Right cardiac atrium (tissue), 5 donors: Measurements from ENCODE around the gene SULT1A2. TPM values are rescaled to one million over a fixed set of nuclear protein-coding genes. Genes with fewer than 3 reads are reported as not detected.
A peak's percentile ranks its signal among the peaks of the same experiment; 100 is the strongest.
"Not testable (repeated sequence)": the region's sequence is repeated elsewhere in the genome, so short reads cannot be mapped to it uniquely, and the experiment has no call there.

Experiments used
- ATAC-seq, 2 donors: fragments of 200-7000 bp; cut with Tn5 transposase; one replicate each; pipeline versions ENCODE4 v1.8.0 to v1.9.1; 2020; ENCODE audit warnings: moderate library complexity in 2 of 2, mild to moderate bottlenecking in 1 of 2
- DNase-seq, 3 donors: peaks; one replicate each; pipeline ENCODE4 v3.0.0-alpha.2; 2020
- H3K27ac ChIP-seq: one replicate; pipeline ENCODE4 v1.5.1; 2013; ENCODE audit warnings: mild to moderate bottlenecking, low read length, control low read depth, moderate library complexity
- H3K27me3 ChIP-seq: one replicate; pipeline ENCODE4 v1.6.1; 2013; ENCODE audit not compliant: control insufficient read depth, insufficient read depth
- H3K4me1 ChIP-seq: one replicate; pipeline ENCODE4 v1.6.1; 2013; ENCODE audit warnings: low read length; ENCODE audit not compliant: control insufficient read depth, insufficient read depth
- H3K4me3 ChIP-seq: one replicate; pipeline ENCODE4 v1.5.1; 2013; ENCODE audit warnings: low read length, control low read depth
- H3K9me3 ChIP-seq: one replicate; pipeline ENCODE4 v1.6.1; 2013; ENCODE audit warnings: low read length; ENCODE audit not compliant: control insufficient read depth
- WGBS: extraction: QIAGEN DNeasy Blood & Tissue Kit; methylation state at CpG from one replicate; pipeline ENCODE4 v1.1.7; 2013; 5-methylcytosine and 5-hydroxymethylcytosine counted together
- intact Hi-C, 4 donors: fragments of 100-400 bp; cut with DNase I; formaldehyde crosslinking; loops; one replicate each; pipeline versions ENCODE4 v1.11.0 to v1.14.0; 2022 to 2023
- polyA plus RNA-seq: library from polyadenylated mRNA; stranded (reverse); fragments of 200-250 nt; gene quantifications from one replicate; pipeline ENCODE4 v1.2.3, GENCODE V29; 2013
- total RNA-seq, 4 donors: library from RNA; stranded (reverse); fragmentation: NEBNext Ultra II Directional; extraction: Animal tissue kit (Norgen Biotek cat#: 25700); gene quantifications; one replicate each; pipeline ENCODE4 v1.2.1, GENCODE V29; 2021
- donor health status: healthy with polysubstance abuse.
- donor health status: DM: no; HTN: yes; CAD: no.
- donor health status: DM: no; HTN: no; CAD: no.
- donor health status: DM: no; HTN: yes; CAD: no; lungs with severe emphysema.
- donor health status: DM: yes; HTN: yes; CAD: no.

Gene SULT1A2
- total and polyA plus RNA-seq, 5 donors, result 2.1 to 3.8 (median 2.4) TPM

- 2% methylated on average over 88 of the region's 88 CpGs for WGBS
- H3K27ac ChIP-seq, result peak within 1 kb of the TSS; percentile 97
- ATAC-seq (peak; percentile 97), DNase-seq (peak; percentile 94 to 97 (median 97))
- H3K4me3 ChIP-seq, result peak within 1 kb of the TSS; percentile 71
- H3K27me3 ChIP-seq, result no peaks in the 10 kb centered on the region
- intact Hi-C loops, result no loop called here
- peaks cover 2% of the 10 kb centered on the region for H3K4me1 ChIP-seq
- H3K9me3 ChIP-seq, result no peaks in the 10 kb centered on the region
Measured at GRCh38 chr16:28553776-28554633, 42.8 kb downstream of the SULT1A2 start, which contains the start of gene SGF29. TSS of gene SGF29 (plus strand) at chr16:28553920. CDS start at chr16:28581070, 27,150 bp downstream.

GRCh38 chr16:28549301-28549899 is 47.5 kb downstream of the SULT1A2 start:
- intact Hi-C loops, result loop anchor here in 2 of 4 donors (5.0 to 10.0 kb wide), 2 partner anchors 57 to 65 kb away; partner anchors contain the start of genes APOBR (in 1 of the 2) and CLN3 (in 1 of the 2)
- Histone ChIP-seq H3K4me3 (no peak overlapping the region), H3K9me3 (no peaks in the 10 kb centered on the region), H3K4me1 (peaks cover under 1% of the 10 kb centered on the region), H3K27me3 (no peaks in the 10 kb centered on the region), H3K27ac (no peak overlapping the region)
- ATAC-seq (no peak), DNase-seq (no peak)
- 43% methylated on average over 11 of the region's 11 CpGs for WGBS

- H3K4me1 ChIP-seq, result no peaks in the 10 kb centered on the region
- intact Hi-C loops, result loop anchor here in 2 of 4 donors (5.0 to 10.0 kb wide), 2 partner anchors 56 to 64 kb away; partner anchors contain the start of genes APOBR (in 1 of the 2) and CLN3 (in 1 of the 2)
Measured at GRCh38 chr16:28548306-28548802, 48.5 kb downstream of the SULT1A2 start.

GRCh38 chr16:28546626-28547025 is 50.2 kb downstream of the SULT1A2 start:
- Histone ChIP-seq H3K27me3 (no peaks in the 10 kb centered on the region), H3K4me3 (no peak overlapping the region), H3K9me3 (no peaks in the 10 kb centered on the region), H3K27ac (no peak overlapping the region), H3K4me1 (no peaks in the 10 kb centered on the region)
- DNase-seq (no peak), ATAC-seq (no peak)
- WGBS, result 87% methylated on average over 7 of the region's 7 CpGs
- intact Hi-C loops, result loop anchor here in 2 of 4 donors (5.0 to 10.0 kb wide), 2 partner anchors 54 to 62 kb away; partner anchors contain the start of genes APOBR (in 1 of the 2) and CLN3 (in 1 of the 2)

More at GRCh38 chr16:28548306-28548802, 48.5 kb downstream of the SULT1A2 start:
- DNase-seq, result no peak
- Histone ChIP-seq H3K4me3 (no peak overlapping the region), H3K9me3 (no peaks in the 10 kb centered on the region), H3K27me3 (no peaks in the 10 kb centered on the region), H3K27ac (no peak overlapping the region)
- ATAC-seq, result no peak
- 69% methylated on average over 14 of the region's 14 CpGs for WGBS

- not testable (repeated sequence) for ATAC-seq, H3K4me1 ChIP-seq, H3K4me3 ChIP-seq, H3K9me3 ChIP-seq, H3K27me3 ChIP-seq, H3K27ac ChIP-seq, DNase-seq
- 92% methylated on average over 7 of the region's 7 CpGs for WGBS
- intact Hi-C loops, result loop anchor here in 2 of 4 donors (5.0 to 10.0 kb wide), 2 partner anchors 54 to 61 kb away; partner anchors contain the start of genes APOBR (in 1 of the 2) and CLN3 (in 1 of the 2)
Measured at GRCh38 chr16:28545964-28546363, 50.9 kb downstream of the SULT1A2 start.

- intact Hi-C loops, result loop anchor here in 2 of 4 donors (5.0 to 10.0 kb wide), 2 partner anchors 53 to 60 kb away; partner anchors contain the start of genes APOBR (in 1 of the 2) and CLN3 (in 1 of the 2)
- no peak overlapping the region for H3K4me3 ChIP-seq
- DNase-seq (no peak), ATAC-seq (no peak)
- WGBS, result 87% methylated on average over 3 of the region's 3 CpGs
- no peak overlapping the region for H3K27ac ChIP-seq
- H3K4me1 ChIP-seq, result no peaks in the 10 kb centered on the region
- no peaks in the 10 kb centered on the region for H3K27me3 ChIP-seq
- no peaks in the 10 kb centered on the region for H3K9me3 ChIP-seq
Measured at GRCh38 chr16:28544998-28545397, 51.9 kb downstream of the SULT1A2 start.

- no peak for ATAC-seq
Measured at GRCh38 chr16:28543072-28543471, 53.8 kb downstream of the SULT1A2 start.

GRCh38 chr16:28542646-28543045 is 54.2 kb downstream of the SULT1A2 start:
- intact Hi-C loops, result loop anchor here in 1 of 4 donors (10.0 kb wide), 1 partner anchor 58 kb away; no protein-coding TSS in a partner anchor
- DNase-seq, result no peak
- no peaks in the 10 kb centered on the region for H3K9me3 ChIP-seq
- H3K4me3 ChIP-seq, result no peak overlapping the region
- no peak overlapping the region for H3K27ac ChIP-seq
- no peak for ATAC-seq
- no peaks in the 10 kb centered on the region for H3K27me3 ChIP-seq
- H3K4me1 ChIP-seq, result peaks cover 4% of the 10 kb centered on the region
- 79% methylated on average over 7 of the region's 7 CpGs for WGBS

More at GRCh38 chr16:28543072-28543471, 53.8 kb downstream of the SULT1A2 start:
- Histone ChIP-seq H3K9me3 (no peaks in the 10 kb centered on the region), H3K27ac (no peak overlapping the region), H3K27me3 (no peaks in the 10 kb centered on the region), H3K4me1 (peaks cover 1% of the 10 kb centered on the region), H3K4me3 (no peak overlapping the region)
- intact Hi-C loops, result loop anchor here in 1 of 4 donors (10.0 kb wide), 1 partner anchor 58 kb away; no protein-coding TSS in a partner anchor
- WGBS, result 75% methylated on average over 7 of the region's 7 CpGs
- DNase-seq, result no peak
